ENCODE results near the gene ARHGAP22.

Gene ARHGAP22

GRCh38 chr10:48536156-48536500 lies 68.7 kb downstream of the ARHGAP22 start:
- no peak for DNase-seq (ENCODE audit: low read depth in 2 of 2, low spot score in 1 of 2)

GRCh38 chr10:48535416-48536155 lies 69.3 kb downstream of the ARHGAP22 start:
- DNase-seq (ENCODE audit: low read depth in 2 of 2, low spot score in 1 of 2) = no peak

- no peak for DNase-seq (ENCODE audit: low read depth in 2 of 2, low spot score in 1 of 2)
These were observed 70.7 kb downstream of the ARHGAP22 start for GRCh38 chr10:48533951-48534720.

- no peak for DNase-seq (ENCODE audit: low read depth in 2 of 2, low spot score in 1 of 2)
These were observed 71.3 kb downstream of the ARHGAP22 start for GRCh38 chr10:48533540-48533939.

GRCh38 chr10:48531486-48531885 lies 73.4 kb downstream of the ARHGAP22 start:
- no peak for DNase-seq (ENCODE audit: low read depth in 2 of 2, low spot score in 1 of 2)

GRCh38 chr10:48529331-48529730 lies 75.5 kb downstream of the ARHGAP22 start:
- DNase-seq (ENCODE audit: low read depth in 2 of 2, low spot score in 1 of 2) = no peak

- DNase-seq (ENCODE audit: low read depth in 2 of 2, low spot score in 1 of 2) = no peak
These were observed 77.1 kb downstream of the ARHGAP22 start for GRCh38 chr10:48527756-48528155.

GRCh38 chr10:48526846-48527505 lies 77.9 kb downstream of the ARHGAP22 start:
- no peak for DNase-seq (ENCODE audit: low read depth in 2 of 2, low spot score in 1 of 2)

- no peak for DNase-seq (ENCODE audit: low read depth in 2 of 2, low spot score in 1 of 2)
These were observed 78.7 kb downstream of the ARHGAP22 start for GRCh38 chr10:48526011-48526821.

GRCh38 chr10:48525113-48525512 lies 79.8 kb downstream of the ARHGAP22 start:
- no peak for DNase-seq (ENCODE audit: low read depth in 2 of 2, low spot score in 1 of 2)

GRCh38 chr10:48523820-48524758 lies 80.8 kb downstream of the ARHGAP22 start:
- no peak for DNase-seq (ENCODE audit: low read depth in 2 of 2, low spot score in 1 of 2)

GRCh38 chr10:48523212-48523819 lies 81.6 kb downstream of the ARHGAP22 start:
- no peak for DNase-seq (ENCODE audit: low read depth in 2 of 2, low spot score in 1 of 2)

GRCh38 chr10:48522011-48522765 lies 82.7 kb downstream of the ARHGAP22 start:
- no peak for DNase-seq (ENCODE audit: low read depth in 2 of 2, low spot score in 1 of 2)

- DNase-seq (ENCODE audit: low read depth in 2 of 2, low spot score in 1 of 2) = no peak
These were observed 84.3 kb downstream of the ARHGAP22 start for GRCh38 chr10:48520594-48520993.

GRCh38 chr10:48520184-48520506 lies 84.7 kb downstream of the ARHGAP22 start:
- DNase-seq (ENCODE audit: low read depth in 2 of 2, low spot score in 1 of 2) = no peak

- no peak for DNase-seq (ENCODE audit: low read depth in 2 of 2, low spot score in 1 of 2)
These were observed 85.2 kb downstream of the ARHGAP22 start for GRCh38 chr10:48519481-48520183.

GRCh38 chr10:48518986-48519385 lies 85.9 kb downstream of the ARHGAP22 start:
- no peak for DNase-seq (ENCODE audit: low read depth in 2 of 2, low spot score in 1 of 2)

Measured in stimulated activated CD8-positive, alpha-beta memory T cell treated with anti-CD3 and anti-CD28 coated beads, Interleukin-4, amount 100 ng/mL, for 1 hour (primary cell).